HK-2 (cell line): Measurements from ENCODE around the gene IRGC.
"Not testable (repeated sequence)": the region's sequence is repeated elsewhere in the genome, so short reads cannot be mapped to it uniquely, and the experiment has no call there.

Experiments used
- DNase-seq: peaks from one replicate; pipeline ENCODE4 v3.0.0-alpha.2; 2018; ENCODE audit not compliant: unreplicated experiment

Gene IRGC

DNA sequence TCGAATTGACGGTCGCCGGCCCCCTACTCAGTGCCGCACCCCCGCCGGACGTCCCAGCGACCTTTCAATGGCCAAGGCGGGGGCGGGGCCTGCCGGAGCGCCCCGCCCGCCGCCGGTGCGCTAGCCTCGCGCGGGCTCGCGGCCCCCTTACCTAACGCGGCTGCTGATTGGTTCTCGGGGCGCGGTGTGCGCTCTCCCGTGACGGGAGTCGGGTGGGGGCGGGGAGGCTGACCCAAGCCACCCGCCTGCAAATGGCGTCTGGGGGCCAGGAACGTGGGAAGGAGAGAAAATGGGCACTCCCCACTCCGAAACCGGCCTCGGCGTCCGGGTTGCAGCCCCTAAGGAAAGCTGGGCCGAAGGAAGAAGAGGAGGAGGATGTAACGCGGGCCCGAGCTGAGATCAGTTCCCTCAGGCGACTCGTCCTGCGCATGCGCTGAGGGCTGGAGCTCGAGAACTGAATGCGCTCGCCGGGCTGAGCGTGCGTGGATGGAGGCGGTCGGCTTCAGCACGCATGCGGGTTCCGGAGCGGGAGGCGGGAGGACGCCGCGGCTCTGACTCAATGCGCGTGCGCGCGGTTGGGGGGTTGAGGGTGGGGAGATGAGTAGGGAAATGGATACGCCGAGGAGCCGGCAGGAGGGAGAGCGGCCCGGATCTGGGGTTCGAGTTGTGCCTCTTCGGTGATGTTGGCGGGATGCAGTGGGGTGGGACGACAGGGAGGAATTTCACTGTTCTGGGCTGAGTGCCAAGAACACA, 38.8 kb downstream of the IRGC start, which contains the start of gene SMG9:
Gene SMG9, minus strand, starts transcription at position 460 of the 753 bp plus-strand sequence. CDS start 4,221 bp downstream, outside the sequence.
- peak; percentile 99 for DNase-seq

DNA sequence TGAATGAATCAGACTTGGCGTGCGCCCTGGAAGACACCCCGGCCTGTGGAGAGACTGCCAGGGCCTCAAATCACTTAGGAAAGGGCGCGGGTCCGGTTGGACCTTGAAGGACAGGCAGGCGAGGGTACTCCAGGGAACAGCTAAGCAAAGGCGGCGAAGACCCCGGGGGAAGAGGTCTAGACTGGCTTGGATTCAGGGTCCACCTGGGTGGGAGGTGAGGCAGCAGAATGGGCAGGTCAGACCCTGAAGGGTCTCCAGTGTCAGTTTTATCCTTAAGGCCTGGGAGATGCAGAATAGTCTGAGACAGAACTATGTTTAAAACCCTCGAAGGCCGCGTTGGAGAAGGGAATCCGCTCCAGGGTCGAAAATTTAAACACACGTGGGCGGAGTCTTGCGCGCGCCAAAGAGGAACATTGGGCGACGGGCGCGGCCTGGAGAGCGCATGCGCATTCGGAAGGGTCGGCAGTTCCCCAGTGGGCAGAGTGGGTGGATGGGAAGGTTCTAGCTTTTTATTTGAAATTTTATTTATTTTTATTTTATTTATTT, 39.5 kb downstream of the IRGC start:
- DNase-seq: peak; percentile 82

DNA sequence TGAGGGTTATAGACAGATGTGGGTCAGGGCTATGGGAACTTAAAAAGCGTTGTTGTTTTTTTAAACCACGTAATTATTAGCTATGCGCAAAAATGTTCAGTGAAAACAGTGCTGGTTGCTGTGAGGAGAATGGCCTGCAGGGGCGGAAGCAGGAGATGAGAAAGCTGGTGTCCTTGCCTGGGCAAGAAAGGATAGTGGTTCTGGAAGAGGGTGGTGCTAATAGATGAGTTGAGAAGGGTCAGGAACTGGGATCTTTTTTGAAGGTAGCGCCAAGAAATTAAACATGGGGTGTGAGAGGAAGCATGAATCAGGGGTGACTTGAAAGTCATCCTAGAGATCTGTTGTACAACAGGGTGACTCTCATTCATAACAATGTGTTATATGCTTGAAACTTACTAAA, 43.6 kb downstream of the IRGC start:
- no peak for DNase-seq

DNA sequence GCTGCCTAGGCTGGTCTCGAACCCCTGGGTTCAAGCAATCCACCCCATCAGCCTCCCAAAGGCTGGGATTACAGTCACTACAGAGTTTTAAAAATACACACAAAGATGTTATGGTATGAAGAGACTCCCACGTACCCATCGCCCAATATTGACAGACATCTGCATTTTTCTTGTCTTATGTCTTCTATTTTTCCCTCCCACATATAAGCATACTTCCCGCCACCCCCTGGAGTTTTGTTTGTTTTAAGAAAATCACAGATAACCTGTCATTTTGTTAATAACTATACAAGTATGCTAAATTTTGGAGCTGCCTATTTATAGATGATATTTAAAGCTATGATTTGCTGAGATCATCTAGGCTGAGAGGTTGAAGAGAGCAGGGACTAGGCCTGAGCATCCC, 45.1 kb downstream of the IRGC start:
- DNase-seq: no peak

DNA sequence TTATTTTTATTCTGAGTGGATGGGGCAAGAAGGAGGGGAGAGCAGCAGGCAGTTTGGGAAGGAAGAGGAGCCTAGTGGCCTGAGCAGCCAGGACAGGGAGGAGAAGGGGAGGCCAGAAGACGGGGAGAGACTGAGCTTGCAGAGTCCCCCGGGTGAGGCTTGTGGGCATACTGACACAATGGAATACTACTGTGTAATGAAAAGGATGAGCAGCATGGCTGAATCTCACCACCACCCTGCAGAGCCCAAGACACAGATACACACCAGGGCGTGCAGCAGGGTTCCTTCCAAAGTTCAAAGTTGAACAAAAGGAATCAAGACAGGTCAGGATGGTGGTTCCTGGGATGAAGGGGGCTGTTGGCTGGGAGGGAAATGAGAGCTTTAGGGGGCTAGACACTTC, 46.9 kb downstream of the IRGC start:
- DNase-seq: no peak

DNA sequence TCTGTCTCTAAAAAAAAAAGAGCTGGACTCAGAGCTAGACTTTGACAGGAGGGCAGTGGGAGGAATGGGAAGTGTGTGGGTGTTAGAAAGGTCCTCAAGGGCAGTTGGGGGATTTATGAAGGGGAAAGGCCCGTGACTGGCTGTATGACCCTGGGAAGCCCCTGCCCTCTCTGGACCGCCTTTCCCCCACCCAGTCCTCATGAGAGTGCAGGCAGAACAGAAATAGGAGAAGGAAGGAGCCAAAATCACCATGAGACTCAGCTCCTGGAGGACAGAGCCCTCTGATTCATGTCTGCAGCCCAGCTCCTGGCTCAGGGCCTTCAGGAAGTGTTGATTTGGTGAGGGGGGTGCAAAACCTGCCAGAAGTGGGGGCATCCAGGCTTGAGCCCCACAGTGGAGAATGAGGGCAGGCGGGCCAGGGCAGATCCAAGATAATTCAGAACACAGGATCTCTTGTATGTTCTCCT, 47.6 kb downstream of the IRGC start:
- no peak for DNase-seq

DNA sequence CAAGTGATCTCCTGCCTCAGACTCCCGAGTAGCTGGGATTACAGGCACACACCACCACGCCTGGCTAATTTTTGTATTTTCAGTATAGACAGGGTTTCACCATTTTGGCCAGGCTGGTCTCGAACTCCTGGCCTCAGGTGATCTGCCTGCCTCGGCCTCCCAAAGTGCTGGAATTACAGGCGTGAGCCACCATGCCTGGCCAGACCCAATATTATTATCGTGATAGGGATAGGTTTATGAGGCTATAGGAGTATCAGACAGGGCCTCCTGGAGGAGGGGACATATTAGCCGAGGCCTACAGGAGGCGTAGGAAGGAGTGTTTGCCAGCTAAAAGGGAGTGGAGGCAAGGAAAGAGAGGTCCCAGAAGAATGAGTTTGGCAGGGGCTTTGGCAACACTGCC, 48.8 kb downstream of the IRGC start:
- not testable (repeated sequence) for DNase-seq

DNA sequence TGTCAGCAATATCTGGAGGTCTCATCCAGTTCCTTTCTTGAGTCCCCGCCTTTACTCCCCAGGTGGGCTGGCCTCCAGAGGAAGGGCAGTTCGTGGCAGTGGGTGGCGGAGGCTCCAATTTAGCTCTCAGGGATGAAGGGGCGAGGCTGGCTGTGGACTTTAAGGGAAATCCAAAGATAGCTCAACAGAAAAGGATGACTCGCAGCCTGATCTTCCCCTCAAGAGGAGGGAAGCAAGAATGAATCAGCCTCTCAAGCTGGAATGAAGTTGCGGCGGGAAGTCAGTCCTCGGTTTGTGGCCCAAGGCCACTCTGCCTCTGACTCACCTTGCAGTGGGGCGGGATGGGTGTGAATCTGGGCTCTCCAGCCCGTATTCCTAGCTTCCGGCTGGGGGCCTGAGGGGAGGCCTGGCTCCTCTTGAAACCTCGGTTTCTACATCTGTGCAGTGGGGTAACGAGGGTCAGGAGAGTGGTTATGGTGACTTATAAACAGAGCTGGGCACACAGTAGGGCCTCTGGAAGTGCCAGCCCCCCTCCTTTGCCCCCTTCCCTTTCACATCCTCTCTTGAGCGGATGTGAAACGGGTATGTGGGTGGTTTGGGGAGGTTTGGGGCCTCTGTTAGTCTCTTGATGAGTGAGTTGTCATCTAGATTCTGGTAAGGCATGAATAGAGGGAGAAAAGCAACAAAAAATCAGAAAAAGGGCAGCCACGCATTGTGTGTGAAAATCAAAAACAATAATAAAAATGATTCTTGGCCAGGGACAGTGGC, 49.4 kb downstream of the IRGC start:
- peak; percentile 95 for DNase-seq

DNA sequence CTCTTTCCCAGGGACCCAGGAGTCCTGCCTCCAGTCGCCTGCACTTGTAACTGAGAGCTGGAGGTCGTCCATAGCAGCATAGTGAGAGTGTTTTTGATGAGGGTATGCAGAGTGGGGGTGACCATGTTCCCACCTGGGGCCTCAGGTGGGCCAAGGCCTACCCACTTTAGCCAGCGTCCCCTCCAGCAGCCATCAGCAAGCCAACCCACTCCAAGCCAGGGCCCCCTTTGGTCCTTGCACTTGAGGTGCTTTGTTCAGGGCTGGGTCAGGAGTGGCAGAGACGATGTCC, 50.8 kb downstream of the IRGC start:
- no peak for DNase-seq

DNA sequence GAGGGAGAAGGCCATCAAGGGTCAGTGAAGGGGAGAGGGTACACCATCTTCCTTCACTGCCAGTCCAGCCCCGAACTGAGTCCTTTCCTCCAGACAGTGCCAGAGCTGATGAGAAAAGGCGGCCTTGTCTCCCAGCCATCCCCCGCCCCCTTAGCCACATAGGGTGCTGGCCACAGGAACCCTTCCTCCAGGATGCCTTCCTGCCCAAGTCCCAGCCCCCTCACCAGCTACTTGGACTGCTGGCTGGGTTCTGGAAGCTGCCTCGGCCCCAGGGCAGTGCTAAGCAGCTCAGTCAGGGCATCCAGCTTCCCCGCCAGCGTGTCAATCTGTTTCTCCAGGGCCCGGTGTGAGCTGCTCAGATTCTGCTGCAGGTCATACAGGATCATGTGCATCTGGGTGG, 51.4 kb downstream of the IRGC start:
- no peak for DNase-seq

DNA sequence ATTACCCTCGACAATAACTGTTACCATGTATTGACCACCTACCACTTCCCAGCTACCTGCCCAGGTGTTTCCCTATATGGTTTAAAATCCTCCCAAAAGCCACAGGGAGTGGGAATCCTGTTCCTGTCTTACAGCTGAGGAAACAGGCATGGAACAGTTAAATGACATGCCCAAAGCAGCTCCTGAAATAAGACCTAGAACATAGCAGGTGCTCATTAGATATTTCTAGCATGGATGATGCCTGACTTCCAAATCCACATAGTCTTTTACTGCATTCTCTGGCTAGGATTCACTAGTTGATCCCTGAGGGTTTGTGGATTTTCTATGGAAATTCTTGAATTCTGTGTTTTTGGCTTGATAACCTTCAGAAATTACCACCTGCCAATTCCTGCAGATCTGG, 51.9 kb downstream of the IRGC start:
- DNase-seq: no peak

DNA sequence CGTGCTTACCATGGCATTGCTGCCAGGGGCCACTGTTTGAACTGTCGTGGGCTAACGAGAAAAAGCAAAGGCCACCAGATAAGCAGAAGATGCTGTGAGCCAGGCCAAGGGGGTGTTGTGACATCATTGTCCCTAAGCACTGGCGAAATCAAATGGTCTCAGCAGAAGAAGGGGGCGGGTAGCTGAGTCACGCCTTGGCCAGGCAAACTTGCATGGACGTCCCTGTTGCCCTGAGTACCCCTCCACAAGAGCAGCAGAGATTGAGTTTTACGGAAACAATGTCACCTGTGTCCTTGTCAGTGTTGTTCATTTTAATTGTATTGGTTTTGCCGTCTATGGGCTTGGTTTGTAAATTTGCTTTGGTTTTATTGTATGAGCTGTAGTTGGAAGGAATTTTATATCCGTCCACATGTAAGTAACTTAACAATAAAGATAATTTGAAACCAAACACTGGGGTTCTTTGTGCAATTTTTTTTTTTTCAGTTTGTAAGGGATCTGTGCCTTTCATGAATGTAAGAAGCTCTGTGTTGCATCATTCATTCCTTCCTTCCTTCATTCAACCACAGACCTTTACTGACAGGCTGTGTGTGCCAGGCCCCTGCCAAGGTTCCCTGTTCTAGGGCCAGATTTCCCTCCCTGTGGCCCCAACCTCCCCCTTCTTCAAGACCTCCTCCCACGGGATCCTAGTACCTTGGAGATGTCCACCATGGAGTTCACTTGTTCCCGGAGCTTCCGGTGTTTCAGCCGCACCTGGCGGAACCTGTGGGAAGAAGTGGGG, 52.6 kb downstream of the IRGC start:
- no peak for DNase-seq

DNA sequence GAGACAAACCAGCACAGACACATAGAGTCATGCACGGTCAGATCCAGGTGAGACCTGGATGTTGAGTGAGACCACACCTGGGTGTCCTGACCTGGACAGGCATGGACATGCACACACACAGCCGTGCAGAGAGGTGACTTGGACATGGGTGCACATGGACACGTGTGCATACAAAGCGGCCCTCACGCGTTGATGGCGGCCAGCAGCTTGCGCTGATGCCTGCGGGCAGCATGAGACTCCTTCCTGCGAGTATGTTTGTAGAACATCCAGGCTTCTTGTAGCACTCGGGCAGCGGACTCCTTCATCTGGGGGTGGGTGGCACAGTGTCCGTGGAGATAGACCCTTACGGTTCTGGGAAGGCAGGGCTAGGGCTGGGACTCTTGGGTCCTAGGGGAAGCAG, 53.4 kb downstream of the IRGC start:
- no peak for DNase-seq
